K562 (cell line): ENCODE data around the gene MTFMT. TPM values are rescaled to one million over a fixed set of nuclear protein-coding genes. Genes with fewer than 3 reads are reported as not detected.
A peak's percentile ranks its signal among the peaks of the same experiment; 100 is the strongest.

Experiments
- CTCF ChIP-seq, 3 experiments: IDR thresholded peaks in 2 of 3; conservative IDR thresholded peaks in 1 of 3; 2 replicates each; pipeline ENCODE4 v1.5.1; 2011 to 2012; ENCODE audit warnings: low read length in 3 of 3, mild to moderate bottlenecking in 3 of 3, control low read depth in 2 of 3, improper control_type of control experiment in 1 of 3, inconsistent platforms in 1 of 3, low read depth in 1 of 3, mixed read lengths in 1 of 3, moderate library complexity in 1 of 3; ENCODE audit not compliant: insufficient read depth in 2 of 3
- KDM5B ChIP-seq: fragments of 200-600 bp; sonication (generic); IDR thresholded peaks from 2 replicates; pipeline ENCODE4 v1.6.1; 2012; ENCODE audit warnings: low read depth, mild to moderate bottlenecking, moderate library complexity, low read length, control low read depth, inconsistent platforms; ENCODE audit not compliant: insufficient replicate concordance
- MLX ChIP-seq, 2 experiments: fragments of 450-650 bp in 1 of 2; sonication (generic) in 1 of 2; formaldehyde crosslinking; conservative IDR thresholded peaks; 2 replicates each; pipeline versions ENCODE4 v1.4.0 to v1.8.1; 2020 to 2022; ENCODE audit warnings: mild to moderate bottlenecking in 1 of 2, missing genetic modification reagents in 1 of 2
- MTA3 ChIP-seq: fragments of 450-650 bp; formaldehyde crosslinking; IDR thresholded peaks from 2 replicates; pipeline ENCODE4 v1.6.1; 2017; ENCODE audit warnings: mild to moderate bottlenecking, borderline replicate concordance
- POLR2B ChIP-seq: fragments of 450-650 bp; IDR thresholded peaks from 2 replicates; pipeline ENCODE4 v1.6.1; 2018; ENCODE audit warnings: low read depth; ENCODE audit not compliant: partially characterized antibody
- PRMT5 ChIP-seq: sonication (generic); formaldehyde crosslinking; IDR thresholded peaks from 2 replicates; pipeline ENCODE4 v1.5.0; 2020; ENCODE audit warnings: missing genetic modification reagents
- TAF1 ChIP-seq: IDR thresholded peaks from 2 replicates; pipeline ENCODE4 v1.6.1; 2011; ENCODE audit warnings: mild to moderate bottlenecking, low read length, moderate library complexity; ENCODE audit not compliant: insufficient read depth, control insufficient read depth, severe bottlenecking; ENCODE audit errors: extremely low read depth
- XRCC4 ChIP-seq: IDR thresholded peaks from one replicate; pipeline ENCODE4 v1.6.1; 2011; ENCODE audit not compliant: insufficient read depth, insufficient read length; ENCODE audit errors: extremely low read depth
- ZBTB1 ChIP-seq: sonication (generic); formaldehyde crosslinking; IDR thresholded peaks from 2 replicates; pipeline ENCODE4 v1.8.1; 2023; ENCODE audit warnings: missing genetic modification reagents, low read depth, mild to moderate bottlenecking, borderline replicate concordance
- ZNF707 ChIP-seq: fragments of 250-450 bp; sonication (Bioruptor Pico); conservative IDR thresholded peaks from 2 replicates; pipeline ENCODE4 v1.8.0; 2022; ENCODE audit warnings: inconsistent platforms, mild to moderate bottlenecking, moderate library complexity
- polyA plus RNA-seq, 8 experiments: library from polyadenylated mRNA; depleted of rRNA in 4 of 8; stranded (reverse) in 5 of 8; unstranded in 3 of 8; fragments of >200 nt; fragmentation: Nextera tagmentation in 2 of 8; fragmentation: Illumina TruSeq in 1 of 8; extraction: Ambion mirVana in 2 of 8; extraction: Trizol in 1 of 8; gene quantifications; 2 replicates each; pipeline versions ENCODE4 v1.2.1 to v1.2.3, GENCODE V29; 2011 to 2014; ENCODE audit warnings: inconsistent platforms in 1 of 8, missing spikeins in 1 of 8
- total RNA-seq, 7 experiments: library from RNA; depleted of rRNA in 6 of 7; stranded (reverse); fragments of >200 nt in 6 of 7; fragmentation: Illumina TruSeq in 2 of 7; extraction: Trizol in 2 of 7; gene quantifications; 2 replicates each; pipeline versions ENCODE4 v1.2.1 to v1.2.3, GENCODE V29; 2011 to 2021; ENCODE audit warnings: low replicate concordance in 1 of 7
- TF ChIP-seq, protein P1 (sequence below): sonication (generic); formaldehyde crosslinking; IDR thresholded peaks from 2 replicates; pipeline ENCODE4 v1.5.0; 2020; ENCODE audit warnings: missing genetic modification reagents
- TF ChIP-seq, protein P2 (sequence below): sonication (generic); formaldehyde crosslinking; IDR thresholded peaks from 2 replicates; pipeline ENCODE4 v1.8.0; 2022; ENCODE audit warnings: mild to moderate bottlenecking, missing genetic modification reagents

The MTFMT gene
- total and polyA plus RNA-seq, 9 of the 15 experiments (the other 6 are each of a cell fraction or from before 2014, with no cell fraction given), result 1.4 to 31.1 (median 16.2) TPM

- TF ChIP-seq CTCF (IDR thresholded peaks at IDR 0.05 in 2 of 3, conservative IDR thresholded peaks at IDR 0.05 in 1 of 3; ENCODE audit: insufficient read depth in 2 of 3, low read depth in 1 of 3, low read length in 3 of 3) (no peak), MTA3 (peak; percentile 85; the same call in 1 of the 2 replicates), MLX (CRISPR knock-in tag; conservative IDR thresholded peaks at IDR 0.05) (peak in 1 of 2 experiments; percentile 96; a peak in 2 of 4 replicates), ZNF707 (CRISPR knock-in tag) (no peak), ZBTB1 (CRISPR knock-in tag) (0 out of 2 replicates have a peak, but pooled peaks have one; percentile 18), XRCC4 (no peak), TAF1 (peak; percentile 64), PRMT5 (CRISPR knock-in tag) (no peak), KDM5B (peak; percentile 79), POLR2B (peak; percentile 38)
- TF ChIP-seq, protein P1, sequence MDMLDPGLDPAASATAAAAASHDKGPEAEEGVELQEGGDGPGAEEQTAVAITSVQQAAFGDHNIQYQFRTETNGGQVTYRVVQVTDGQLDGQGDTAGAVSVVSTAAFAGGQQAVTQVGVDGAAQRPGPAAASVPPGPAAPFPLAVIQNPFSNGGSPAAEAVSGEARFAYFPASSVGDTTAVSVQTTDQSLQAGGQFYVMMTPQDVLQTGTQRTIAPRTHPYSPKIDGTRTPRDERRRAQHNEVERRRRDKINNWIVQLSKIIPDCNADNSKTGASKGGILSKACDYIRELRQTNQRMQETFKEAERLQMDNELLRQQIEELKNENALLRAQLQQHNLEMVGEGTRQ (CRISPR knock-in tag), result peak; percentile 90
- TF ChIP-seq, protein P2, sequence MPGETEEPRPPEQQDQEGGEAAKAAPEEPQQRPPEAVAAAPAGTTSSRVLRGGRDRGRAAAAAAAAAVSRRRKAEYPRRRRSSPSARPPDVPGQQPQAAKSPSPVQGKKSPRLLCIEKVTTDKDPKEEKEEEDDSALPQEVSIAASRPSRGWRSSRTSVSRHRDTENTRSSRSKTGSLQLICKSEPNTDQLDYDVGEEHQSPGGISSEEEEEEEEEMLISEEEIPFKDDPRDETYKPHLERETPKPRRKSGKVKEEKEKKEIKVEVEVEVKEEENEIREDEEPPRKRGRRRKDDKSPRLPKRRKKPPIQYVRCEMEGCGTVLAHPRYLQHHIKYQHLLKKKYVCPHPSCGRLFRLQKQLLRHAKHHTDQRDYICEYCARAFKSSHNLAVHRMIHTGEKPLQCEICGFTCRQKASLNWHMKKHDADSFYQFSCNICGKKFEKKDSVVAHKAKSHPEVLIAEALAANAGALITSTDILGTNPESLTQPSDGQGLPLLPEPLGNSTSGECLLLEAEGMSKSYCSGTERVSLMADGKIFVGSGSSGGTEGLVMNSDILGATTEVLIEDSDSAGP (CRISPR knock-in tag), result no peak
These were observed 39.8 kb downstream of the MTFMT start, which contains the start of gene SPG21 (continued) for GRCh38 chr15:64989416-64990167.
